Measurements from ENCODE around the gene RERE.

The RERE gene

DNA sequence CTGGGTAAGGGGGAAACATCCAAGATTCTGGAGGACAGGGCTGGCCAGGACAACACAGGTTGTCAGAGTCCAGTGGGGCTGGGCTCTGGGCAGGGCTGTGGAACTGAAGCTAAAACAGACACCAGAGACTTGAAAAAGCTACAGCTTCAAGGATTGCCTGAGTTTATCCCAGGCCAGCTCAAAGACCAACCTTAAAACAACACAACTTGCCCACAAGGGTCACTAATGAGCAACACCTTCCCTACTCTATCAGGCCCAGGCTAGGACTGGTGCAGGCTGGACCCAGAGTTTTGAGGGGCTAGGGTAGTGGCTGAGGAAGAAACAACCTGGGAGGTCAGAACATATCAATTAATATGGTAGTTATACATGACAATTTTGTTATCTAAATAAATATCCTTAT lies 338.9 kb downstream of the RERE start:
- no peak overlapping the region for H3K4me3 ChIP-seq (ENCODE audit: low read depth, low read length)
- TF ChIP-seq, protein P1, sequence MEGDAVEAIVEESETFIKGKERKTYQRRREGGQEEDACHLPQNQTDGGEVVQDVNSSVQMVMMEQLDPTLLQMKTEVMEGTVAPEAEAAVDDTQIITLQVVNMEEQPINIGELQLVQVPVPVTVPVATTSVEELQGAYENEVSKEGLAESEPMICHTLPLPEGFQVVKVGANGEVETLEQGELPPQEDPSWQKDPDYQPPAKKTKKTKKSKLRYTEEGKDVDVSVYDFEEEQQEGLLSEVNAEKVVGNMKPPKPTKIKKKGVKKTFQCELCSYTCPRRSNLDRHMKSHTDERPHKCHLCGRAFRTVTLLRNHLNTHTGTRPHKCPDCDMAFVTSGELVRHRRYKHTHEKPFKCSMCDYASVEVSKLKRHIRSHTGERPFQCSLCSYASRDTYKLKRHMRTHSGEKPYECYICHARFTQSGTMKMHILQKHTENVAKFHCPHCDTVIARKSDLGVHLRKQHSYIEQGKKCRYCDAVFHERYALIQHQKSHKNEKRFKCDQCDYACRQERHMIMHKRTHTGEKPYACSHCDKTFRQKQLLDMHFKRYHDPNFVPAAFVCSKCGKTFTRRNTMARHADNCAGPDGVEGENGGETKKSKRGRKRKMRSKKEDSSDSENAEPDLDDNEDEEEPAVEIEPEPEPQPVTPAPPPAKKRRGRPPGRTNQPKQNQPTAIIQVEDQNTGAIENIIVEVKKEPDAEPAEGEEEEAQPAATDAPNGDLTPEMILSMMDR (IDR thresholded peaks at IDR 0.05; ENCODE audit: insufficient read depth, low read depth, low read length, missing control alignments) = no peak
- no peak for DNase-seq (ENCODE audit: low read depth)

DNA sequence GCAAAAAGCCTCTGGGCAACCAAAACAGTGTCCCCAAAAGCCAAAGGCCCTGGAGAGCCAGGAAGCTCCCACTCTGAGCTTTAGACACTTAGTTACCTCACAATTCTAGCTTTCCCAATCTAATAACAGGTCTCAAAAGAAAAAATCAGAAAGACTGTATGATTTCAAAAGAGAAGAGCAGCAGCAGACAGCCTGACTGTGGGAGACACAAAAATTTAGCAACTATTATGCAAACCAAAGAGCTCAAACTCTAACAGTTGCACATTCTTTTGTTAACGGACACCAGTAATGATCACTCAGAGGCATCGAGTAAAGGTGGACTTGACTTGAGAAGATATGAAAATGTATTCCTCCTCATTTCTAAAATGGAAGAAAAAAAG lies 339.5 kb downstream of the RERE start:
- DNase-seq (ENCODE audit: low read depth) = no peak
- TF ChIP-seq, protein P1 (IDR thresholded peaks at IDR 0.05; ENCODE audit: insufficient read depth, low read depth, low read length, missing control alignments) = no peak
- no peak overlapping the region for H3K4me3 ChIP-seq (ENCODE audit: low read depth, low read length)

DNA sequence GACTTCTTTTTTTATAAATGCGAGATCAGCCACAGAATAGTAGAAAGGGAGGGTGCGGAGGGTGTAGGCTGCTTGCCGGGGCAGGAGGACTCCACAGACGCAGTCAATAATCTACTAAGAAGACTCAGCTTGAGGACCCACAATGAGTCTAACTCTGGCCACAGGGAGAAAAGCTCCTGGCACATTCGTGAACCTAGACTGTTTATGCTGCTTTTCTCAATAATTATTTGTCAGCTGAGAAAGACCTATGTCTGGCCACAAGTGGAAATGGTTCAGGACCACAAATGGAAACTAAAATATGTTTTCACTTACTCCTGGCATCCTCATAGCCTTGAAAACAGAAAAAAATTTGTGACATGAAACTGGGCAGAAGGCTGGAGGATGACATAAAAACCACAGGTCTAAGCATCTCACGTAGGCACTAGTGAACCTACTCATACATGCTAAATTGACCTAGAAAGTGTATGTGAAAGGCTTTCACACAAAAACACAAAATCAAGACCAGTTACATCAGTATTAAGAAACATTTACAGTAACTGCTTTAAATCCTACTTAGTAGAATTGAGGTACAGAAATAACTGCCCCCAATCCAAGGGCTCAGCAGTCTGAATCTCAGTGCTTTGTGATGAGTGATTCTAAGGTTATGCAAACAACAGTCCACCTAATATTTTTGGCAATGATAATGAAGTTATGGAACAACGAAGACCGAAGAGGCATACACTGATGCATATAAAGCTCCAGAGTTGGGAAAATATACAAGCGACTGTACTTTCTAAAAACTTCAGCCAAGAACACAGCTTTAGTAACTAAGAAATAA lies 340.1 kb downstream of the RERE start:
- DNase-seq (ENCODE audit: low read depth) = peak; percentile 84
- TF ChIP-seq, protein P1 (IDR thresholded peaks at IDR 0.05; ENCODE audit: insufficient read depth, low read depth, low read length, missing control alignments) = no peak
- no peak overlapping the region for H3K4me3 ChIP-seq (ENCODE audit: low read depth, low read length)

DNA sequence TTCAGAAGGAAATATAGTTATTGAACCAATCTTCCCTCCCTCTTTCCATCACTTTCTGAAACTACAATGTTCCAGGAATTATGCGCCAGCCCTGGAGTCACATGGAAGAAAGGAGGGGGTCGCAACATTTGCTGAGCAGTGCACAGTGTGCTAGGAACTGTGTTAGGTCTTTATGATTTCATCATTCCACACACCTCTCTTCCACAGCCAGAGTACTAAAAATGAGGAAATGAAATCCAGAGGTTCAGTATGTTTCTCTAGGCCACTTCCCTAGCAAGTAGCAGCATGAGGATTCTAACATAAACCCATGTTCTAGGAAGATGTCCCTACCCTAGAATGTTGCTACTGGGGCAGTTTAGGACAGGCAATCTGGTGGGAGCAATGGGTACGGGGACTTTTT lies 341.4 kb downstream of the RERE start:
- no peak overlapping the region for H3K4me3 ChIP-seq (ENCODE audit: low read depth, low read length)
- TF ChIP-seq, protein P1 (IDR thresholded peaks at IDR 0.05; ENCODE audit: insufficient read depth, low read depth, low read length, missing control alignments) = no peak
- no peak for DNase-seq (ENCODE audit: low read depth)

DNA sequence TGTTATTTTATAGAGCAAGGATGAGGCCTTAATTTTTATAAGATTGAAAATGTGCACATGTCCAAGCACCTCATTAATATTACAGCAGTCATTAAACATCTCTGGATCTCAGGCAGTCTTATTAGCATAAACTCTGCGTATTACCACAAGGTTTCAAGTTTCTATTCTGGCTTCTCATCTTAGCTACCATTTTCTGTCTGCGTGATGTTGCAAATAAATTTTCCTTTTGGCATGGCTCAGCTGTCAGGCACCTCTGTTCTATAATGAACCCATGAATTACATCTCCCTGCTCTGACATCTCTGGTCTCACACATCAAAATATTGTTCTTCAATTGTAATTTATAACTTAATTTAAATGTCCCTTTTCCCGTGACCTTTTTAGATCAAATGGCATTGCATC lies 343.1 kb downstream of the RERE start:
- DNase-seq (ENCODE audit: low read depth) = no peak

DNA sequence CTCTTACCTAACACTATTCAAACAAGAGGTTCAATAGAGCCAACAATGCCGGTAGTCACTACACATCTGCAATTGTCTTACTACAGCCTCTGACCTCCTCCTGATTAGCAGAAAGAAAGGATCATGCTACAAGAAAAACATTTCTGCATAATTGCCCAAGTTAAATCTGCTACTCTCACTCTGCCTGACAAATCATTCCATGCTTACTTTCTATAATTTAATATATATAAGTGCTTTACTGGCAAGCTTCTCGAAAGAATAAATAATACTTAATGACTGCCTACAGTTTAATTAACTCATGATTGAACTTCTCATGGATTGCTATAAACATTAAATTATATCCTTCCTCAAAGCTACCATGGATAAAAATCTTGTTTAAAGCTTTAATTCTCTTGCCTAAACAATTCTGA lies 343.5 kb downstream of the RERE start:
- DNase-seq (ENCODE audit: low read depth) = no peak
- TF ChIP-seq, protein P1 (IDR thresholded peaks at IDR 0.05; ENCODE audit: insufficient read depth, low read depth, low read length, missing control alignments) = no peak
- H3K4me3 ChIP-seq (ENCODE audit: low read depth, low read length) = no peak overlapping the region

More for the DNA sequence above, 343.1 kb downstream of the RERE start:
- no peak overlapping the region for H3K4me3 ChIP-seq (ENCODE audit: low read depth, low read length)
- TF ChIP-seq, protein P1 (IDR thresholded peaks at IDR 0.05; ENCODE audit: insufficient read depth, low read depth, low read length, missing control alignments) = no peak
